Neutrophil (primary cell): ENCODE results near the gene SMYD3.

Experiments
- H3K27ac ChIP-seq: fragments of 200-600 bp; sonication (generic); 2 replicates; pipeline ENCODE4 v1.5.1; 2016; ENCODE audit warnings: mild to moderate bottlenecking, moderate library complexity
- H3K27me3 ChIP-seq: fragments of 200-600 bp; sonication (generic); 2 replicates; pipeline ENCODE4 v1.6.0; 2016; ENCODE audit warnings: mild to moderate bottlenecking
- H3K36me3 ChIP-seq: fragments of 200-600 bp; sonication (generic); 2 replicates; pipeline ENCODE4 v1.5.1; 2017
- H3K4me1 ChIP-seq, 2 experiments: fragments of 200-600 bp in 1 of 2; sonication (generic) in 1 of 2; 1 replicate in 1 of 2; 2 replicates in 1 of 2; pipeline versions ENCODE4 v1.5.1 to v1.6.1; 2013 to 2016; ENCODE audit warnings: low read depth in 1 of 2, low read length in 1 of 2, mild to moderate bottlenecking in 1 of 2, moderate library complexity in 1 of 2; ENCODE audit not compliant: control insufficient read depth in 1 of 2, insufficient read depth in 1 of 2
- H3K4me3 ChIP-seq, 2 experiments: fragments of 200-600 bp in 1 of 2; sonication (generic) in 1 of 2; 1 replicate in 1 of 2; 2 replicates in 1 of 2; pipeline ENCODE4 v1.5.1; 2013 to 2016; ENCODE audit warnings: low read depth in 1 of 2, low read length in 1 of 2, mild to moderate bottlenecking in 1 of 2, moderate library complexity in 1 of 2
- H3K9me3 ChIP-seq: fragments of 200-600 bp; sonication (generic); 2 replicates; pipeline ENCODE4 v1.5.1; 2016
- CTCF ChIP-seq: fragments of 200-600 bp; sonication (generic); IDR thresholded peaks from 2 replicates; pipeline ENCODE4 v1.5.1; 2016; ENCODE audit warnings: antibody characterized with exemption

The SMYD3 gene

GRCh38 chr1:246005067-246005466 is 502.0 kb downstream of the SMYD3 start:
- H3K4me3 ChIP-seq, result no peak overlapping the region
- no peaks in the 10 kb centered on the region for H3K4me1 ChIP-seq
- no peaks in the 10 kb centered on the region for H3K27me3 ChIP-seq
- H3K9me3 ChIP-seq, result no peaks in the 10 kb centered on the region
- no peak overlapping the region for H3K27ac ChIP-seq
- no peak for TF ChIP-seq CTCF
- no peaks in the 10 kb centered on the region for H3K36me3 ChIP-seq

GRCh38 chr1:246004301-246004700 is 502.8 kb downstream of the SMYD3 start:
- Histone ChIP-seq H3K27me3 (no peaks in the 10 kb centered on the region), H3K4me1 (no peaks in the 10 kb centered on the region), H3K27ac (no peak overlapping the region), H3K4me3 (no peak overlapping the region), H3K9me3 (no peaks in the 10 kb centered on the region), H3K36me3 (no peaks in the 10 kb centered on the region)
- TF ChIP-seq CTCF, result no peak

- no peak for TF ChIP-seq CTCF
- Histone ChIP-seq H3K27ac (no peak overlapping the region), H3K36me3 (no peaks in the 10 kb centered on the region), H3K4me3 (no peak overlapping the region), H3K27me3 (no peaks in the 10 kb centered on the region), H3K4me1 (no peaks in the 10 kb centered on the region), H3K9me3 (no peaks in the 10 kb centered on the region)
Measured at GRCh38 chr1:246003442-246003730, 503.7 kb downstream of the SMYD3 start.

GRCh38 chr1:246002725-246003441 is 504.2 kb downstream of the SMYD3 start:
- Histone ChIP-seq H3K36me3 (no peaks in the 10 kb centered on the region), H3K4me1 (no peaks in the 10 kb centered on the region), H3K27ac (no peak overlapping the region), H3K4me3 (no peak overlapping the region), H3K9me3 (no peaks in the 10 kb centered on the region), H3K27me3 (no peaks in the 10 kb centered on the region)
- TF ChIP-seq CTCF, result peak; percentile 53

GRCh38 chr1:246001837-246002230 is 505.2 kb downstream of the SMYD3 start:
- H3K4me3 ChIP-seq, result no peak overlapping the region
- no peaks in the 10 kb centered on the region for H3K4me1 ChIP-seq
- H3K36me3 ChIP-seq, result no peaks in the 10 kb centered on the region
- no peak overlapping the region for H3K27ac ChIP-seq
- TF ChIP-seq CTCF, result no peak
- no peaks in the 10 kb centered on the region for H3K27me3 ChIP-seq
- no peaks in the 10 kb centered on the region for H3K9me3 ChIP-seq
